GM12891 (cell line): Measurements from ENCODE around the gene PAX8.

ENCODE experiments used
- POLR2A ChIP-seq: IDR thresholded peaks from 2 replicates; pipeline ENCODE4 v1.6.1; 2011; ENCODE audit warnings: low read depth, low read length, control low read depth
- POLR2AphosphoS5 ChIP-seq: IDR thresholded peaks from 2 replicates; pipeline ENCODE4 v1.6.1; 2011; ENCODE audit warnings: low read depth, low read length, control low read depth

- TF ChIP-seq POLR2AphosphoS5 (no peak), POLR2A (no peak)
These were observed 77.0 kb downstream of the PAX8 start for GRCh38 chr2:113201496-113202304.
